Natural killer cell (primary cell): ENCODE results near the gene C17orf58. TPM values are rescaled to one million over a fixed set of nuclear protein-coding genes. Genes with fewer than 3 reads are reported as not detected.
A peak's percentile ranks its signal among the peaks of the same experiment; 100 is the strongest.

Experiments
- ATAC-seq, 3 donors: fragments of 150-1000 bp in 2 of 3; fragments of 200-7000 bp in 1 of 3; cut with Tn5 transposase; 1 replicate in 1 of 3; 2 replicates in 2 of 3; pipeline ENCODE4 v1.10.0; 2021; ENCODE audit warnings: mild to moderate bottlenecking in 2 of 3, moderate library complexity in 2 of 3
- DNase-seq, 2 donors: peaks; one replicate each; pipeline versions ENCODE4 v3.0.0 to v3.0.0-alpha.2; 2013 to 2021; ENCODE audit warnings: mixed read lengths in 1 of 2
- H3K27ac ChIP-seq: one replicate; pipeline ENCODE4 v1.5.1; 2013; ENCODE audit warnings: mild to moderate bottlenecking, low read length
- H3K27me3 ChIP-seq: one replicate; pipeline ENCODE4 v1.6.1; 2013; ENCODE audit warnings: low read length; ENCODE audit not compliant: control insufficient read depth, insufficient read depth
- H3K36me3 ChIP-seq: one replicate; pipeline ENCODE4 v1.6.1; 2013; ENCODE audit warnings: low read length; ENCODE audit not compliant: control insufficient read depth, insufficient read depth
- H3K4me1 ChIP-seq: one replicate; pipeline ENCODE4 v1.6.1; 2013; ENCODE audit warnings: low read length; ENCODE audit not compliant: control insufficient read depth, insufficient read depth
- H3K4me3 ChIP-seq: one replicate; pipeline ENCODE4 v1.5.1; 2013; ENCODE audit warnings: low read length
- H3K9me3 ChIP-seq: one replicate; pipeline ENCODE4 v1.6.1; 2013; ENCODE audit warnings: low read length; ENCODE audit not compliant: control insufficient read depth, insufficient read depth
- H3K27ac Mint-ChIP-seq, 2 donors: one replicate each; pipeline ENCODE4 v1.8.0; 2022; ENCODE audit warnings: mild to moderate bottlenecking in 2 of 2, mixed read lengths in 2 of 2, moderate library complexity in 1 of 2
- H3K27me3 Mint-ChIP-seq, 2 donors: one replicate each; pipeline ENCODE4 v1.8.0; 2022; ENCODE audit warnings: low read depth in 2 of 2, mixed read lengths in 2 of 2
- H3K36me3 Mint-ChIP-seq: one replicate; pipeline ENCODE4 v1.8.0; 2022; ENCODE audit warnings: mixed read lengths
- H3K4me1 Mint-ChIP-seq, 2 donors: one replicate each; pipeline ENCODE4 v1.8.0; 2022; ENCODE audit warnings: mixed read lengths in 2 of 2
- H3K4me3 Mint-ChIP-seq: one replicate; pipeline ENCODE4 v1.8.0; 2022; ENCODE audit warnings: mild to moderate bottlenecking, moderate library complexity, mixed read lengths
- H3K9me3 Mint-ChIP-seq, 2 donors: one replicate each; pipeline ENCODE4 v1.8.0; 2022; ENCODE audit warnings: mixed read lengths in 2 of 2
- CTCF ChIP-seq: fragments of 200-600 bp; IDR thresholded peaks from one replicate; pipeline ENCODE4 v1.8.0; 2022; ENCODE audit warnings: antibody characterized with exemption
- WGBS: methylation state at CpG from one replicate; pipeline ENCODE4 v1.1.7; 2013; ENCODE audit warnings: missing lambda C conversion rate; ENCODE audit not compliant: insufficient coverage; 5-methylcytosine and 5-hydroxymethylcytosine counted together
- intact Hi-C: fragments of 100-400 bp; cut with micrococcal nuclease; formaldehyde crosslinking; loops from one replicate; pipeline ENCODE4 v1.14.2; 2022
- total RNA-seq, 4 donors: library from RNA; stranded (reverse); fragments of 120-200 nt in 1 of 4; gene quantifications; one replicate each; pipeline versions ENCODE4 v1.2.3 to v1.2.4, GENCODE V29; 2013 to 2022

Gene C17orf58
- total RNA-seq, 3 donors from 2014 or later (not counting 1 experiment from before 2014, with no cell fraction given), result 4.3 to 5.8 (median 4.6) TPM

GRCh38 chr17:67995570-67996263, 552 bp downstream of the C17orf58 start:
- under 1% methylated on average over 43 of the region's 43 CpGs for WGBS
- peaks cover 5 to 23% of the 10 kb centered on the region in 2 donors for H3K27me3 Mint-ChIP-seq
- peak overlapping the region; percentile 16 to 77 for H3K27ac Mint-ChIP-seq

DNA sequence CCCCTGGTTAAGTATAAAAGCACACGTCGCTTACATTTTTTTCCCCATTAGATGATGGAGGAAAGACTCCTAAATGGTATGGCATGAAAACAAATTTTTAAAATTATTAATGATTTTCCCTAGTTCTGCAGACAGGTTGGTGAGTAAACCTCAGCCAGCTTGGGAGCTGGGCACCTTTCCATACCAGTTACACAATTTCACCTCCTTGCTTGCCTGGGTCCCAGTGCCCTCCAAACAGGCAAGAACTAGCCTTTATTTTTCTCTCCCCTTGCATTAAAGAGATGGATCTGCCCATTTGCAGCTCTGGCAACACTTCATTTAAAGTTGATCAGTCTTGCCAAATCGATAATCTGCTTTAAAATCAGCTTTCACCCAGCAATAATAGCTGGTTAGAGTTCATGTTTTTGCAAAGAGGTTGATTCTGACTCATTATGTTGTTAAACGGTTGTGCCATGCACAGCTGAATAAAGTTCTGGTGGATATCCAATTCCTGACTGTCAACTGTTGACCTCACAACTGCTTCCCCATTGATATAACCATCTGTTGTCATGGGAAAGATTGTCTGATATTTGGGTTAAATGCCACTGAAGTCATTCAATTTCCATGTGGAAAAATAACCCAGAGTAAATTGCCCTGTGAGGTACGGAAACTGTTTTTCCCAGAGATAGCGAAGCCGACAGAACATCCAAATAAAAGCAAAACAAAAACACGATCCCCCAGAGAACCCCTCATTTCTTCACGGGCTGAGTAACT, 1.3 kb downstream of the C17orf58 start:
- no peak for TF ChIP-seq CTCF
- Histone ChIP-seq H3K4me3 (peak overlapping the region; percentile 35), H3K4me1 (peaks cover 29% of the 10 kb centered on the region), H3K36me3 (no peaks in the 10 kb centered on the region), H3K27ac (no peak overlapping the region), H3K9me3 (no peaks in the 10 kb centered on the region), H3K27me3 (peaks cover 3% of the 10 kb centered on the region)
- intact Hi-C loops, result loop anchor here (10.0 kb wide), 1 partner anchor 1330 kb away; the partner anchor contains the start of gene ABCA5
- ATAC-seq, result no peak
- peak in 1 of 2 donors; percentile 14 for DNase-seq
- H3K4me3 Mint-ChIP-seq, result peak overlapping the region; percentile 92
- peaks cover 5 to 23% of the 10 kb centered on the region in 2 donors for H3K27me3 Mint-ChIP-seq
- peaks cover 35 to 38% of the 10 kb centered on the region in 2 donors for H3K4me1 Mint-ChIP-seq
- no peaks in the 10 kb centered on the region for H3K36me3 Mint-ChIP-seq
- peak overlapping the region; percentile 77 to 86 for H3K27ac Mint-ChIP-seq
- H3K9me3 Mint-ChIP-seq, result no peaks in the 10 kb centered on the region
- 29% methylated on average over 5 of the region's 9 CpGs for WGBS

More at GRCh38 chr17:67995570-67996263, 552 bp downstream of the C17orf58 start:
- H3K27ac ChIP-seq, result no peak overlapping the region
- Mint-ChIP-seq H3K4me1 (peaks cover 35 to 38% of the 10 kb centered on the region in 2 donors), H3K9me3 (no peaks in the 10 kb centered on the region), H3K4me3 (peak overlapping the region; percentile 92), H3K36me3 (no peaks in the 10 kb centered on the region)
- H3K36me3 ChIP-seq, result no peaks in the 10 kb centered on the region
- peak overlapping the region; percentile 35 for H3K4me3 ChIP-seq
- TF ChIP-seq CTCF, result no peak
- intact Hi-C loops, result loop anchor here (10.0 kb wide), 1 partner anchor 1329 kb away; the partner anchor contains the start of gene ABCA5
- no peaks in the 10 kb centered on the region for H3K9me3 ChIP-seq
- ATAC-seq (no peak), DNase-seq (peak; percentile 22 to 42)
- peaks cover 3% of the 10 kb centered on the region for H3K27me3 ChIP-seq
- peaks cover 29% of the 10 kb centered on the region for H3K4me1 ChIP-seq

GRCh38 chr17:67993998-67994361, 2.3 kb downstream of the C17orf58 start:
- Histone ChIP-seq H3K27me3 (peaks cover 3% of the 10 kb centered on the region), H3K4me1 (peaks cover 29% of the 10 kb centered on the region), H3K9me3 (no peaks in the 10 kb centered on the region), H3K4me3 (peak overlapping the region; percentile 79), H3K27ac (peak overlapping the region; percentile 85), H3K36me3 (no peaks in the 10 kb centered on the region)
- DNase-seq (no peak), ATAC-seq (no peak)
- WGBS, result 6% methylated on average over 21 of the region's 21 CpGs
- Mint-ChIP-seq H3K27ac (peak overlapping the region; percentile 77 to 86), H3K36me3 (no peaks in the 10 kb centered on the region), H3K4me1 (peaks cover 35 to 38% of the 10 kb centered on the region in 2 donors), H3K9me3 (no peaks in the 10 kb centered on the region), H3K27me3 (peaks cover 5 to 23% of the 10 kb centered on the region in 2 donors), H3K4me3 (peak overlapping the region; percentile 92)
- intact Hi-C loops, result loop anchor here (10.0 kb wide), 1 partner anchor 1331 kb away; the partner anchor contains the start of gene ABCA5
- TF ChIP-seq CTCF, result no peak
